ENCODE results near the gene ZNF146.
"Not testable (repeated sequence)": the region's sequence is repeated elsewhere in the genome, so short reads cannot be mapped to it uniquely, and the experiment has no call there.

Gene ZNF146

DNA sequence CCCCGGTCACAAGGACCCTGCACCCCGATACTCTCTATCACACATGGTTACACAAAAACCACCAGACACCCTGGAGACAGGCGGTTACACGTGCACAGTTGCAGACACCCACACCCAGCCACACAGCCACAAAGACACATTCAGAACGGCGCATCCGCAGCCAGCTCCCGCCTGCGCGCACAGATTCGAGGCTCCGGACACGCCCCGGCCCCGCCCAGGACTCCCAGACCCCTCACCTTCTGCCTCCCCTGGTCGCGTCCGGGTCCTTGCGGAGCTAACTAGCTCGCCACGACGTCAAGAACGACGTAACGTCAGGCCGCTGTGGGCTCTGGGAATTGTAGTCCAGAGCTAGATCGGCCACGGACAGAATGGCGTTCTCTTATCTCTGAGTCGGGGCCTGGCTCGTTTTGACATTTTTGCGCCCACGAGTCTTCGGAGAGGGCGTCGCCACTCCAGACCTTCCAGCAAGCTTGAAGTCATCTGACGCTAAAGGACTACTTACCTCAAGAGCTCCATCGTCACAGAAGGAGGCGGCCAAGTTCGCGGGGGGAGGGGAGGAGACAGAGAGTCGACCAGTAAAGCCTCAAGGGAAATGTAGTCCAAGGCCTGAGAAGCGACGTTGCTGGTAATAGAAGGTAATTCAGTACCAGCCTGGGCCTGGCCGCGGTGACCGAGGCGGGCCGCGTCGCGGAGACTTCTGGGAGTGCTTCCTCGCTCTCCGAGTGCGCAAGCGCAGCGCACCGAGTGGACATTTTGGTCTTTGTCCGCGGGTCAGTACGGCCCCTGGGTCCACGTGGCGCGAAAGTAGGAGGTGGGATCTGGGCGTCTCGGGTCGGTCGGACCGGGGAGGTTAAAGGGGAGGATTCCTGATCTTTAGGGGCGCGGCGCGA, at the start of gene ZNF146, which contains the start of gene ZNF565:
TSS of gene ZNF146 (plus strand) at position 721 of the 890 bp plus-strand sequence. CDS start 21,335 bp downstream, outside the sequence.
TSS of gene ZNF565 (minus strand) at position 280 of the 890 bp plus-strand sequence. CDS start 12,680 bp downstream, outside the sequence.
- H3K9me3 Mint-ChIP-seq = peaks cover 12% of the 10 kb centered on the region
- H3K4me3 Mint-ChIP-seq = no peak within 1 kb of the TSS
- peaks cover 23% of the 10 kb centered on the region for H3K36me3 Mint-ChIP-seq (ENCODE audit: low read depth)
- H3K4me1 Mint-ChIP-seq (ENCODE audit: low read depth) = peaks cover 7% of the 10 kb centered on the region
- no peak within 1 kb of the TSS for H3K27ac Mint-ChIP-seq
- DNase-seq (ENCODE audit: low spot score) = peak; percentile 97
- no peaks in the 10 kb centered on the region for H3K27me3 Mint-ChIP-seq (ENCODE audit: low read depth)

DNA sequence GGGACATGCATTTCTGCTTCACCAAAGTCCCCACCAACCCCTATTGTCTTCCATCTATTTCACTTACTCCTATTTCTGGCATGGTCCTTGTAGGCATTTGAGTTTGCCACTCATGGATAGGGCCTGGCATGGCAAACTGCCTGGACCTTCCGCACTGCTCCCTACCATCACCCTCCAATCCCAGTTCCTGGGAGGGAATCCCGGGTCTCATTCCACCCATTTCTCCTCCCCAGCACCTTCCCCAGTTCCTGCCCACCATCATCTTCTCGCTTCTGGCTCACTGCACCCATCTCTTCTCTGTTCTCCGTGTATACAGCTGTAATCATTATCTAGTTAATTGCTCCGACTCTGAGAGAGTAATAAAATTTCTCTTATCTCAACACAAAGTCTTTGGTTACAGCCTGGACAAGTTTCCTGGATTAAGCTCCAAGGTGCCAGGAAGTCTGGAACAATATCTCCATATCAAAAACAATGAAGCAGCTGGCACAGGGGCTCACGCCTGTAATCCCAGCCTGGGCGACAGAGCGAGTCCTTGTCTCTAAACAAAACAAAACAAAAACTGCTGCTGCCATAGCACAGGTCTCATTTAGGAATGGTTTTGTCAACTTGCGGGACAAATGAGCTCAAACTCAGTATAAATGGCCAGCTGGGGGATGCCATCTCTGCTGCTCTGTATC, 45.7 kb upstream of the ZNF146 start:
- DNase-seq (ENCODE audit: low spot score) = no peak
- no peaks in the 10 kb centered on the region for H3K9me3 Mint-ChIP-seq
- H3K4me1 Mint-ChIP-seq (ENCODE audit: low read depth) = peaks cover 6% of the 10 kb centered on the region
- no peaks in the 10 kb centered on the region for H3K27me3 Mint-ChIP-seq (ENCODE audit: low read depth)
- H3K27ac Mint-ChIP-seq = no peak overlapping the region
- peaks cover 2% of the 10 kb centered on the region for H3K36me3 Mint-ChIP-seq (ENCODE audit: low read depth)
- H3K4me3 Mint-ChIP-seq = no peak overlapping the region

DNA sequence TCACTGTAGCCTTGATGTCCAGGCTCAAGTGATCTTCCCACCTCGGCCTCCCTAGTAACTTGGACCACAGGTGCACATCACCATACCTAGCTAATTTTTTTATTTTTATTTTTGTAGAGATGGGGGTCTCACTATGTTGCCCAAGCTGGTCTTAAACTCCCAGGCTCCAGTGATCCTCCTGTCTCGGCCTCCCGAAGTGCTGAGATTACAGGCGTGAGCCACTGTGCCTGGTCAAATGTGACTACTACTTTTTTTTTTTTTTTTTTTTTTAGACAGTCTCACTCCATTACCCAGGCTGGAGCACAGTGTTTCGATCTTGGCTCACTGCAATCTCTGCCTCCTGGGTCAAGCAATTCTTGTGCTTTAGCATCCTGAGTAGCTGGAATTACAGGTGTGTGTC, 42.1 kb upstream of the ZNF146 start:
- Mint-ChIP-seq H3K4me1 (ENCODE audit: low read depth) (peaks cover 6% of the 10 kb centered on the region), H3K36me3 (ENCODE audit: low read depth) (peaks cover 2% of the 10 kb centered on the region), H3K4me3 (no peak overlapping the region)

DNA sequence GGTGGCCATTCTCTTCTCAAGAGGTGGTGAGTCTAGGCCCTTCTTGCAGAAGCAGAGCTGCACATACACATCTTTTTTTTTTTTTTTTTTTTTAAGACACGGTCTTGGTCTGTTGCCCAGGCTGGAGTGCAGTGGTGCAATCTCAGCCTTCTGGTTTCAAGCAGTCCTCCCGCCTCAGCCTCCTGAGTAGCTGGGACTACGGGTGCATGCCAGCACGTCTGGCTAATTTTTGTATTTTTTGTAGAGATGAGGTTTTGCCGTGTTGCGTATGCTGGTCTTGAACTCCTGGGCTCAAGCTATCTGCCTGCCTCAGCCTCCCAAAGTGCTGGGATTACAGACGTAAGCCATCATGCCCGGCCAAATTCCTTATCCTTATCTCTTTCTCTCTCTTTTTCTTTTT, 41.1 kb upstream of the ZNF146 start:
- DNase-seq (ENCODE audit: low spot score); H3K4me3 Mint-ChIP-seq; H3K9me3 Mint-ChIP-seq; H3K4me1 Mint-ChIP-seq (ENCODE audit: low read depth); H3K36me3 Mint-ChIP-seq (ENCODE audit: low read depth); H3K27ac Mint-ChIP-seq; H3K27me3 Mint-ChIP-seq (ENCODE audit: low read depth): not testable (repeated sequence)

More for the DNA sequence above, 42.1 kb upstream of the ZNF146 start:
- Mint-ChIP-seq H3K27me3 (ENCODE audit: low read depth) (no peaks in the 10 kb centered on the region), H3K27ac (no peak overlapping the region), H3K9me3 (no peaks in the 10 kb centered on the region)
- no peak for DNase-seq (ENCODE audit: low spot score)

DNA sequence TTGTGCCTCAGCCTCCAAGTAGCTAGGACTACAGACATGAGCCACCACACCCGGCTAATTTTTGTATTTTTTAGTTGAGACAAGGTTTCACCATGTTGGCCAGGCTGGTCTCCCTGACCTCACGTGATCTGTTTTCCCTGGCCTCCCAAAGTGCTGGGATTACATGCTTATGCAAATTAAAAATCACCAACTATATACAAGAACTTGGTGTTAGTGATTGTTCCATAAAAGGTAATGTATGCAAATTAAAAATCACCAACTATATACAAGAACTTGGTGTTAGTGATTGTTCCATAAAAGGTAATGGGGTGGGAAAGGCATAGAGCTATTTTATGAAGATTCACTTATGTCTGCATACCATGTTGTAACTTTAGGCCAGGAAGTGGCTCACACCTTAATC, 35.8 kb upstream of the ZNF146 start:
- not testable (repeated sequence) for H3K27ac Mint-ChIP-seq; H3K9me3 Mint-ChIP-seq; H3K4me3 Mint-ChIP-seq; H3K4me1 Mint-ChIP-seq (ENCODE audit: low read depth); H3K36me3 Mint-ChIP-seq (ENCODE audit: low read depth); H3K27me3 Mint-ChIP-seq (ENCODE audit: low read depth); DNase-seq (ENCODE audit: low spot score)

DNA sequence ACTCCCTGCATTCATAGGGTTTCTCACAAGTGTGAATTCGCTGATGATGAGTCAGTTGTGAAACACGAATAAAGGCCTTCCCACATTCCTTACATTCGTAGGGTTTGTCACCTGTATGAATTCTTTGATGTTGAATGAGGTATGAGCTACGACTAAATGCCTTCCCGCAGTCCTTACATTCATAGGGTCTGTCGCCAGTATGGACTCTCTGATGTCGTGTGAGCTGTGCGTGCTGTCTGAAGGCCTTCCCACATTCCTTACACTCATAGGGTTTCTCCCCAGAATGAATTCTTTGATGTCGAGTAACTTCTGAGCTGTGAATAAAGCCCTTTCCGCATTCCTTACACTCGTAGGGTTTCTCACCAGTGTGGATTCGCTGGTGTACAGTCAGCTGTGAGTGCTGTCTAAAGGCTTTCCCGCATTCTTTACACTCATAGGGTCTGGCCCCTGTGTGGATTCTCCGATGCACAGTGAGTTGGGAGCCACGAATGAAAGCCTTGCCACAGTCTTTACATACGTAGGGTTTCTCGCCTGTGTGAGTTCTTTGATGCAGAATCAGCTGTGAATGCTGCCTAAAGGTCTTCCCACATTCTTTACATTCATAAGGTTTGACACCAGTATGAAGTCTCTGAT, 32.2 kb upstream of the ZNF146 start:
- H3K27ac Mint-ChIP-seq = no peak overlapping the region
- no peak overlapping the region for H3K4me3 Mint-ChIP-seq
- DNase-seq (ENCODE audit: low spot score) = no peak
- H3K36me3 Mint-ChIP-seq (ENCODE audit: low read depth) = no peaks in the 10 kb centered on the region
- H3K27me3 Mint-ChIP-seq (ENCODE audit: low read depth) = no peaks in the 10 kb centered on the region
- H3K4me1 Mint-ChIP-seq (ENCODE audit: low read depth) = no peaks in the 10 kb centered on the region
- no peaks in the 10 kb centered on the region for H3K9me3 Mint-ChIP-seq

DNA sequence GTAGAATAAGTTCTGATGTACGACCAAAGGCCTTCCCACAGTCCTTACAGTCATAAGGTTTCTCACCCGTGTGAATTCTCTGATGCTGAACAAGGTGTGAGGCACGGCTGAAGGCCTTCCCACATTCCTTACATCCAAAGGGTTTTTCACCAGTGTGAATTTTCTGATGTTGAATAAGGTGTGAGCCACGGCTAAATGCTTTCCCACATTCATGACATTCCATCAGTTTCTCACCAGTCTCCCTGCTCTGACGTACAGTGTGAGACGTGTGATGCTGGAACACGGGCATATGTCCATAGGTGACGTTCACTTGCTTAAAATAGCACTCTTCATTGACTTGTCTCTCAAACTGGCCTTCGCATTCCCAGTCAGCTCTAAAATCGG, 31.7 kb upstream of the ZNF146 start:
- Mint-ChIP-seq H3K4me1 (ENCODE audit: low read depth) (no peaks in the 10 kb centered on the region), H3K36me3 (ENCODE audit: low read depth) (no peaks in the 10 kb centered on the region), H3K27me3 (ENCODE audit: low read depth) (no peaks in the 10 kb centered on the region), H3K4me3 (no peak overlapping the region), H3K9me3 (no peaks in the 10 kb centered on the region), H3K27ac (no peak overlapping the region)
- DNase-seq (ENCODE audit: low spot score) = no peak

DNA sequence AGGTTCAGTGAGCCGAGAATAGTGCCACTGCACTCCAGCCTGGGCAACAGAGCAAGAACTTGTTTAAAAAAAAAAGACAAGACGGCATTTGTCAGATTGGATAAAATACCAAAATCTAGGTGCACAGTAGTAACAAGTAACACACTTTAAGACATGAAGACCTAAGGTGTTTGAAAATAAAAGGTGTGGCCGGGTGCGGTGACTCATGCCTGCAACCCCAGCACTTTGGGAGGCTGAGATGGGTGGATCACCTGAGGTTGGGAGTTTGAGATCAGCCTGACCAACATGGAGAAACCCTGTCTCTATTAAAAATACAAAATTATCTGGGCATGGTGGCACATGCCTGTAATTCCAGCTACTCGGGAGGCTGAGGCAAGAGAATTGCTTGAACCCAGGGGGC, 28.2 kb upstream of the ZNF146 start:
- H3K27ac Mint-ChIP-seq = not testable (repeated sequence)

DNA sequence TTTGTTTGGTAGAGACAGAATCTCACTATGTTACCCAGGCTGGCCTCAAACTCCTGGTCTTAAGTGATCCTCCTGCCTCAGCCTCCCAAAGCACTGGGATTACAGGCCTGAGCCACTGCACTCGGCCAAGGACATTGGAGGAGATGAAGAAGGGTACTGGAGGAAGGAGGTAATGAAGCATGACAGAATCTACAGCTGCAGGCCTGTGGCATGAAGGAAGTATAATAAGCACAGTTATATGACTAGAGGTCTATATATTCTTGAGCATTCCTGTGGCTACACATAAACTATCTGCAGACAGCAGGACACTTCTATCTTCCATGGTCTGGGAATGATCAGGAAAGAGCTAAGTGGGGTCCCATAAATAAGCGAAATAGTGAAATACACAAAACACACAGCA, 18.7 kb upstream of the ZNF146 start:
- Mint-ChIP-seq H3K4me1 (ENCODE audit: low read depth) (no peaks in the 10 kb centered on the region), H3K4me3 (no peak overlapping the region), H3K27me3 (ENCODE audit: low read depth) (no peaks in the 10 kb centered on the region), H3K36me3 (ENCODE audit: low read depth) (peaks cover 7% of the 10 kb centered on the region), H3K27ac (no peak overlapping the region), H3K9me3 (no peaks in the 10 kb centered on the region)
- no peak for DNase-seq (ENCODE audit: low spot score)

More for the DNA sequence above, 28.2 kb upstream of the ZNF146 start:
- H3K4me3 Mint-ChIP-seq; H3K4me1 Mint-ChIP-seq (ENCODE audit: low read depth); H3K9me3 Mint-ChIP-seq; H3K36me3 Mint-ChIP-seq (ENCODE audit: low read depth); DNase-seq (ENCODE audit: low spot score); H3K27me3 Mint-ChIP-seq (ENCODE audit: low read depth): not testable (repeated sequence)

DNA sequence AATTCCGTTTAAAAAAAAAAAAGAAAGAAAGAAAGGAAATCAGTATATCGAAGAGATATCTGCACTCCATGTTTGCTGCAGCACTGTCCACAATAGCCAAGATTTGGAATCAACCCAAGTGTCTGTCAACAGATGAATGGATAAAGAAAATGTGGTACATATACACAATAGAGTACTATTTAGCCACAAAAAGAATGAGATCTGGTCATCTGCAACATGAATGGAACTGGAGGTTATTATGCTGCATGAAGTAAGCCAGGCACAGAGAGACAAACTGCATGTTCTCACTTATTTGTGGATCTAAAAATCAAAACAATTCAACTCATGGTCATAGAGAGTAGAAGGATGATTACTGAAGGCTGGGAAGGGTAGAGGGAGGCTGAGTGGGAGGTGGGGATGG, 16.8 kb upstream of the ZNF146 start:
- Mint-ChIP-seq H3K27me3 (ENCODE audit: low read depth) (no peaks in the 10 kb centered on the region), H3K36me3 (ENCODE audit: low read depth) (peaks cover 6% of the 10 kb centered on the region), H3K27ac (no peak overlapping the region), H3K4me3 (no peak overlapping the region), H3K4me1 (ENCODE audit: low read depth) (no peaks in the 10 kb centered on the region), H3K9me3 (no peaks in the 10 kb centered on the region)
- DNase-seq (ENCODE audit: low spot score) = no peak

DNA sequence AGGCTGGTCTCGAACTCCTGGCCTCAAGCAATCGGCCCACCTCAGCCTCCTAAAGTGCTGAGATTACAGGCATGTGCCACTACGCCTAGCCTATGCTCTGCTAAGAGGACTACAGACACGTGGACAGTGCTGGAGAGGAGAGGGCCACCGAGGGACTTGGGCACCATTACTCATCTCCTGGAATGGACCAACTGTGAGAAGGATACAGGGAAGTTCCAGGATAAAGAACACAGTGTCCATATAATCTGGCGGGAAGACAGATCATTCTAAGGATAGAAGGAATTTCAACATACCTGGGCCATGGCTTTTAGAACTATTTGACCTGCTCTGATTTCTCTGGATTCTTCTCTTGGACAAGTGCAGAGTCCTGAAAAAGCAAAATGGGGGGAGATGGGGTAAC, 13.2 kb upstream of the ZNF146 start:
- Mint-ChIP-seq H3K27ac (no peak overlapping the region), H3K4me3 (no peak overlapping the region), H3K4me1 (ENCODE audit: low read depth) (peaks cover 2% of the 10 kb centered on the region), H3K9me3 (no peaks in the 10 kb centered on the region), H3K36me3 (ENCODE audit: low read depth) (peaks cover 2% of the 10 kb centered on the region), H3K27me3 (ENCODE audit: low read depth) (no peaks in the 10 kb centered on the region)
- no peak for DNase-seq (ENCODE audit: low spot score)

DNA sequence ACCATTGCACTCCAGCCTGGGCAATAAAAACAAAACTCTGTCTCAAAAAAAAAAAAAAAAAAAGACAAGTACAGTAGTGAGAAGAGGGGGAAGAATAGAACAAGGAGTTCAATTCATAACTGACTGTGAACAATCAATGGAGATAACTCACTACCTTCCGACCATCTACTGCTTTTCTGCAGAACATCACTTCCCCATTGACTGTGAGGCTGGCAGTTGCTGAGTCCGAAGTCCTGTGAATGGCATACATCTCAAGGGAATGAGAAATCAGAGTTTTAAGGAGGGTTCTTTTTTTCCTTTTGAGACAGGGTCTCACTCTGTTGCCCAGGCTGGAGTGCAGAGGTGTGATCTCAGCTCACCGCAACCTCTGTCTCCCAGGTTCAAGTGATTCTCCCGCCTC, 11.6 kb upstream of the ZNF146 start:
- no peak for DNase-seq (ENCODE audit: low spot score)
- Mint-ChIP-seq H3K4me3 (no peak overlapping the region), H3K27me3 (ENCODE audit: low read depth) (no peaks in the 10 kb centered on the region), H3K36me3 (ENCODE audit: low read depth) (no peaks in the 10 kb centered on the region), H3K4me1 (ENCODE audit: low read depth) (peaks cover 2% of the 10 kb centered on the region), H3K9me3 (no peaks in the 10 kb centered on the region), H3K27ac (no peak overlapping the region)

DNA sequence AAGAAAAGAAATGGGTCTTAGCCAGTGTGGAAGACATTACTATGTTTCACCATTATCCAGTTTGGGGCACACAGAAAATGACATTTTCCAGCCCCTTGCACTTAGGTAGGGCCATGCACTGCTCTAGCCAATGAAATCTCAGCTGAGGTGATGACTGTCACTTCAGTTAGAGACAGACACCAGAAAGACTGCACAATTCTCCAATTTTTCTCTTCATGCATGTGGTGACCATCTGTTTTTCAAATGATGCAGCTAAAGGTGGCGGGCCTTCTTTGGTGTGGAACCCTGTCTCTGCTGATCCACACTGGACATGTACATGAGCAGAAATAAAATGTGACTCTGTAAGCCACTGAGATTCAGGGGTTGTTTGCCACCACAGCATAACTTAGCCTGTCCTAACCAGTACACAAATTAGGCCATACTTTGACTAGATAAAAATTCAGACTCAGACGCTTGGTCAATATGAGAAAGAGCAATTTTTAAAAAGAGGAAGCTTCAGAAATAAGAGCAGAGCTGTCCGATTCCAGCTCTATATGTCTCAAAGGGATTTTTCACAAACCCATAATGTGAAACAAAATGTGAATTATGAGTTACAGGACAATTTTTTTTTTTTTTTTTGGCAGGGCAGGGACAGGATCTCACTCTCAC, 7.2 kb upstream of the ZNF146 start:
- H3K9me3 Mint-ChIP-seq = no peaks in the 10 kb centered on the region
- no peak for DNase-seq (ENCODE audit: low spot score)
- no peak overlapping the region for H3K4me3 Mint-ChIP-seq
- no peaks in the 10 kb centered on the region for H3K27me3 Mint-ChIP-seq (ENCODE audit: low read depth)
- H3K4me1 Mint-ChIP-seq (ENCODE audit: low read depth) = peaks cover 2% of the 10 kb centered on the region
- no peaks in the 10 kb centered on the region for H3K36me3 Mint-ChIP-seq (ENCODE audit: low read depth)
- H3K27ac Mint-ChIP-seq = no peak overlapping the region

DNA sequence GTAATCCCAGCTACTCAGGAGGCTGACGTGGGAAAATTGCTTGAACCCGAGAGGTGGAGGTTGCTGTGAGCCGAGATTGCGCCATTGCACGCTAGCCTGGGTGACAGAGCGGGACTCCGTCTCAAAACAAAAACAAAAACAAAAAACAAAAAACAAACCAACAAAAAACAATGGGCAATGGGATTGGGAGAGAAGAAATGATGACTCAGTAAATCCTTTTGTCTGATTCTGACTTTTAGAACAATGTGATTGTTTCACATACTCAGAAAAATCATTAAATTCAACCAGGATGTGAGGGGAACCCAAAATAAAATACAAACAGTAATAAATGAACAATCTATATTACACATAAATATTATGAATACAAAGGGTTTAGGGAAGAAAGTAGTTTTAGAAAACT, 5.5 kb upstream of the ZNF146 start:
- H3K4me1 Mint-ChIP-seq (ENCODE audit: low read depth) = peaks cover 2% of the 10 kb centered on the region
- no peaks in the 10 kb centered on the region for H3K27me3 Mint-ChIP-seq (ENCODE audit: low read depth)
- no peak for DNase-seq (ENCODE audit: low spot score)
- no peak overlapping the region for H3K4me3 Mint-ChIP-seq
- H3K36me3 Mint-ChIP-seq (ENCODE audit: low read depth) = no peaks in the 10 kb centered on the region
- no peaks in the 10 kb centered on the region for H3K9me3 Mint-ChIP-seq
- H3K27ac Mint-ChIP-seq = no peak overlapping the region

Measured in T-helper 2 cell treated with Interferon-gamma antibody and Interleukin-4, amounts not matched to agents 5 μg/mL and 100 μg/mL, for 36 hours (primary cell).